ENCODE data around the gene HECTD1.
"Not testable (repeated sequence)": the region's sequence is repeated elsewhere in the genome, so short reads cannot be mapped to it uniquely, and the experiment has no call there.

The HECTD1 gene

DNA sequence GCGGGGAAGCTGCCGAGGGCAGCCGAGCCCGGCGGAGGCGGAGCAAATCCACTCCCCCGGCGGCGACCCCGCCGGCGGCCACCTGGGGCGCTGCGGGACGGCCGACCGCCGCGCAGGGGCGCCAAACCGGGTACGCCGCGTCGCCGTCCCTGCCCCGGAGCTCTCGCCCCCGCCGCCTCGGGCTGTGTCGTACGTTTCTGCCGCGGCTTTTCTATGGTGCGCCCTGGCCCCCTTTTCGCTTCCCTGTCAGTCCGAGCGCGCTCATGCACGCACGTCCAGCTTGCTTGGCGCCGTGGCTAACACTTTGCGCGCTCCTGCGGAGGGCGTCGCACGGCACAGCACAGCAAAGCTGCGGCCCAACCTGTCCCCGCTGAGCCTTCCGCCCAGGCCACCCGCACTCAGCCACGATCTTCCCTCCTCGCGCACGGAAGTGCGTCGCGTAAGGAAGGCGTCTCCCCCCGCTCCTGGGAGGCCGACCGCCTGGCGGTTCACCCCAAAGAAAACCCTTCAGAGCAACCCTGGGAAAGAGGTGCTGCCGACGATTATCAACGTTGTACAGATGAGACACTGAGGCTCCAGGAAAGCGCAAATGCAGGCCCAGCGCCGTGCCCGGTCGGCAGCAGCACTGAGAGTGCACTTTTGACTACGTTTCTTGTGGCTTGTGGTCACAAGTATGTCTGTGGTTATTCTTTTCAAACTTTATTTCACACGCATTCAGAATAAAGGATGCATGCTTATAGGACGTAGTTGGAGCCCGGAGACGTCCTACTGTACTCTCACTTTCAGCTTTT is at the start of gene HECTD1:
TSS of gene HECTD1 (minus strand) at position 39 of the 791 bp plus-strand sequence. CDS start 1,857 bp downstream, outside the sequence.
- peak; percentile 54 for DNase-seq (ENCODE audit: low read depth)

DNA sequence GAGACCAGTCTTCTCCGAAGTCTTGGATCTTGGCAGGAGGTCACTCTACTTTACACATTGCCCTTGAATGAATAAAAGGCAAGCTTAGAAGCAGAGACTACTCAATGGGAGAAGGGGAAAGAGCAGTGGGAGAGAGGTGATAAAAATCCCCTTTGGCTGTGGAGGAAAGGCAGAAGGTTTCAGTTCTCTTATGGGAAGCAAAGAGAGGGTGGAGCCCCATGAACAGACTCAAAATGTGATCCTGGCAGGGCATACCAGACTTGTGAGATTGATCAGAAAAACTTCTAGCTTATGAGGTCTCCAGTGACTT is 49.6 kb upstream of the HECTD1 start:
- DNase-seq (ENCODE audit: low read depth), result no peak

DNA sequence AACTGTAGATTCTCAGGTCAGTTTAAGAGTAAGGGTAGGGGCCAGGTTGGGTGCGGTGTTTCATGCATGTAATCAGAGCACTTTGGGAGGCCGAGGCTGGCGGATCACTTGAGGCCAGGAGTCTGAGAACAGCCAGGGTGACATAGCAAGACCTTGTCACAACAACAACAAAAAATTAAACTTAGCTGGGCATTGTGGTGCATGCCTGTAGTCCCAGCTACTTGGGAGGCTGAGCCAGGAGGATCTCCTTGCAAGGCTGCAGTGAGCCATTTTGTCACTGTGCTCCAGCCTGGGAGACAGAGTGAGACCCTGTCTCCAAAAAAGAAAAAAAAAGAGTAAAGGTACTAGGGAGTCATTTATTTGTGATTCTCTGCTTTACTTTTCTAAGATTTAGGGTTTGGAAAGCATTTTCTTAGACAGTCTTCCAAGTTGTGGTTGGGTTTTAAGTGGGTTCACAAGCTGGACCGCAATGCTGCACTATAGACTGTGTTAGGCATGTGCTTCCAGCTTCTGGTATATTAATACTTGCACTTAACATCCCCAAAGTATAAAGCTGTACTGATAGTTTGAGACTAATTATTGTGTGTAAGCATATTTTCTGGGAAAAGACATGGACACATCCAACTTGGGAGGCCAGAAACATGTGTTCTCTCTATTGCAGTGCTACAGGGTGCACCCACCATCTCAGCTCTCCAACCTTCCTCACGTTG is 49.1 kb upstream of the HECTD1 start:
- no peak for DNase-seq (ENCODE audit: low read depth)

DNA sequence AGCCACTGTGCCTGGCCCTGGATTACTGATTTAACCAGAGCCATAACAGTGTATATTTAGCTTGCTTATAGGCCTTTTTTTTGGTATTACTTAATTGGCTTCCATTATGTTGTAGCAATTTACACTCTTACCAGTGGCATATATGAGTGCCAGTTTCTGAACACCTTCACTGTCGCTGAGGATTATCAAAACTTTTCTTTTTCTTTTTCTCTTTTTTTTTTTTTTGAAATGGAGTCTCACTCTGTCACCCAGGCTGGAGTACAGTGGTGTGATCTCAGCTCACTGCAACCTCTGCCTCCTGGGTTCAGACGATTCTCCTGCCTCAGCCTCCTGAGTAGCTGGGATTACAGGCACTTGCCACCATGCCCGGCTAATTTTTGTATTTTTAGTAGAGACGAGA is 48.3 kb upstream of the HECTD1 start:
- DNase-seq (ENCODE audit: low read depth), result not testable (repeated sequence)

DNA sequence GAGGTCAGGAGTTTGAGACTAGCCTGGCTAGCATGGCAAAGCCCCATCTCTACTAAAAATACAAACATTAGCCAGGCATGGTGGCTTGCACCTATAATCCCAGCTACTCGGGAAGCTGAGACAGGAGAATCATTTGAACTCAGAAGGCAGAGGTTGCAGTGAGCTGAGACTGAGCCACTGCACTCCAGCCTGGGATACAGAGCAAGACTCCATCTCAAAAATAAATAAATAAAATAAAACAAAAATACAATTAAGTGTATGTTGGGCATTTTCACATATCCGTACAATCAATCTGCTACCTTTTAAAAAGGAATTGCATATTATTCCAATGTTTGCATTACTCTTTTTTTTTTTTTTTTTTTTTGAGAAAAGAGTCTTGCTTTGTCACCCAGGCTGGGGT is 47.7 kb upstream of the HECTD1 start:
- DNase-seq (ENCODE audit: low read depth), result no peak

DNA sequence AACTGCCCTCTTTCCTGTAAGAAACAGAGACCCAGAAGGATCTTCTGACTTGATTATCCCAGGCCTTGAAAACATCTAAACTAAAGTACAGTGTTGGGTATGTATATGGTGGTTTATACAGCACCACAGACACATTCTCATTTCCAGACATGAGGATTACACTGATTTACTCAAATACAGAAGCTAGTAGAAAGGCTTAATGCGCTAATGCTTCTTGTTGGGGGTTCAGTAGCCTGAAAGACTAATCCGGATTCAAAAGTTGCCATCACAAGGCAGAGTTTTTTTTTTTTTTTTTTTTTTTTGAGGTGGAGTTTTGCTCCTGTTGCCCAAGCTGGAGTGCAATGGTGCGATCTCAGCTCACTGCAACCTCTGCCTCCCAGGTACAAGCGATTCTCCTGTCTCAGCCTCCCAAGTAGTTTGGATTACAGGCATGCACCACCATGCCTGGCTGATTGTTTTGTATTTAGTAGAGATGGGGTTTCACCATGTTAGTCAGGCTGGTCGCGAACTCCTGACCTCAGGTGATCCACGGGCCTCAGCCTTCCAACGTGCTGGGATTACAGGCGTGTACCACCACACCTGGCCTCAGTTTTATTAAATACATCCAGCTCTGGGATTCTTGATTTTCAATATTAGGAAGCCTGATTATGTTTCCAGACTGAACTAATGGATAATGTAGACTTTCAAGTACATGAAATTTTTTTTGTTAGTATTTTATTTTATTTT is 46.3 kb upstream of the HECTD1 start:
- DNase-seq (ENCODE audit: low read depth), result no peak

DNA sequence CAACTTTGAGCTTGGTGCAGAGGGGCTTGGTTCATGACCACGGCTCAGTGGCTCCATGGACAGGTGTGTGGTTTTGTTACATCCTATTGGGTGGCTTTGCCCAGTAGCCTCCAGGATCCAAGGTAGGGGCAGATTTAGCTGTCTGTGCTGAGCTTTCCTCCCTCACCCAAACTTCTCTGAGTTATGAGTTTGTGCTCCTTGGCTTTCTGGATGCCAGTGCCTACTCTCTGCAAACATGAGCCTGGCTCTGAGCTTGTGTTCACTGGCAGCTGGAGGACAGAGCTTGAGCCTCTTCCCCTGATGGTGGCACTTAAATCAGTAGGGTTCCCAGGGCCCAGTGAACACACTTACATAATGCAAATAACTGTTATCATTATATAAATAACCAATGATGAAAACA is 45.3 kb upstream of the HECTD1 start:
- no peak for DNase-seq (ENCODE audit: low read depth)

DNA sequence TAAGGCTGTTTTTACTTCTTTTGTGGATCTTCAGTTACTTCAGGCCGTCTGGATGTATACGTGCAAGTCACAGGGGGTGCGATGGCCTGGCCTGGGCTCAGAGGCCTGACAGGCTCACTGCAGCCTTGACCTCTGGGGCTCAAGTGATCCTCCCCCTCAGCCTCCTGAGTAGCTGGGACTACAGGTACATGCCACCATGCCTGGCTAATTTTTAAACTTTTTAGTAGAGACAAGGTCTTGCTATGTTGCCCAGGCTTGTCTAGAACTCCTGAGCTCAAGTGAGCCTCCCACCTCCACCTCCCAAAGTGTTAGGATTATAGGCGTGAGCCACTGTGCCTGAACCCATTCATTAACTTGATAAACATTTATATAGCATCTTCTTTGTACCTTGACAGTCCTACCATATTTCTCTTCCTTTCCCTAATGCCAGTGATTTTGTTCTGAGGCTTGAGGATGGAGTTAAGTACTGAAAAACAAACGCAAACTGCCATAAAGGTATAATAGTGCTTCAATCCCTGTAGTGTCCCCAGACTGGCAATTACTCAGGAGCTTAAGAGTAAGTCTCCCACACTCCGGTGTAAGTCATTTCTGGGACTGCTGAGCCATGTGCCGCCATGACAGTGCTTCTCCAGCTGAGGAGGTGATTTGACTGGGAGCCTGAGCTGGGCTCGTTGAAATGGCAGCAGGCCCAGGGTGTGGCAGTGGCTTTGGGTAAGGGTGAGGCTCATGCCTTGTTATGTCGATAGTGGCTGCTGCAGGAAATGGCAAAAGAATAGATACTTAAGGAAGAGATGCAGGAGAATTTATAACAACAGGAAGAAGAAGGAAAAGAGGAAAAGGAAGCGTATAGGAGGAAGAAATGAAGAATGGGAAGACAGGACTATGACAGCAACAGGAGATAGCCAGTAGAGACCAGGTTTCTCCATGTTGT is 43.7 kb upstream of the HECTD1 start:
- DNase-seq (ENCODE audit: low read depth), result no peak

DNA sequence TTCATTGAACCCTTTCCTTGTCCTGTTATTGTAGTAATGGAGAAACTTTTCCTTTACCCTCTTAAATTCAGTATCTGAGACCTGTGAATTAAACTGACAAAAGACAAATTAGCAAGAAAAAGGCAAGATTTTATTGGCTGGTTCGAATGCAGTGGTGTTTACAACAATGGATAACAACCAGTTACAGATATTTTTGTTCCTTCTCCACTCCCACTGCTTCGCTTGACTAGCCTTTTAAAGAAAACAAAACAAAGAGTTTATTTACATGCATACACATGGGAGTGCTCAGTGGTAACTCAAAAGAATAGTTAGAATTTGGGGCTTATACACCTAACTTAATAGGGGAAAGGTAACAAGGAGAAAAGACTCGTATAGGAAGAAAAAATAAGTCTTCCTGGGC is 37.0 kb upstream of the HECTD1 start:
- DNase-seq (ENCODE audit: low read depth), result no peak

DNA sequence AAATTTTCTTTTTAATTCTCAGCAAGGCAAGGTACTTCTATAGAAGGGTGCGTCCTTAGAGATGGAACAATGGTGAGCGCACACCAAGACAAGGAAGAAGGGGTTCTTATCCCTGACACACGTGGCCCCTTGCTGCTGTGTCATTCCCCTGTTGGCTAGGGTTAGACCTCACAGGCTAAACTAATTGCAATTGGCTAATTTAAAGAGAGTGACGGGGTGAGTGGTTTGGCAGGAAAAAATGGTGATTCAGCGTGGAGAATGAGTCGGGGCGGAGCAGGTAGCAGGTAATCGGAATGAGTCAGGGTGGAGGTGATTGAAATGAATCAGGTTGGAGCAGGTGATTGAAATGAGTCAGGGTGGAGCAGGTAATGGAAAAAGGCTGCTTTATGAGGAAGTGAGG is 36.3 kb upstream of the HECTD1 start:
- no peak for DNase-seq (ENCODE audit: low read depth)

DNA sequence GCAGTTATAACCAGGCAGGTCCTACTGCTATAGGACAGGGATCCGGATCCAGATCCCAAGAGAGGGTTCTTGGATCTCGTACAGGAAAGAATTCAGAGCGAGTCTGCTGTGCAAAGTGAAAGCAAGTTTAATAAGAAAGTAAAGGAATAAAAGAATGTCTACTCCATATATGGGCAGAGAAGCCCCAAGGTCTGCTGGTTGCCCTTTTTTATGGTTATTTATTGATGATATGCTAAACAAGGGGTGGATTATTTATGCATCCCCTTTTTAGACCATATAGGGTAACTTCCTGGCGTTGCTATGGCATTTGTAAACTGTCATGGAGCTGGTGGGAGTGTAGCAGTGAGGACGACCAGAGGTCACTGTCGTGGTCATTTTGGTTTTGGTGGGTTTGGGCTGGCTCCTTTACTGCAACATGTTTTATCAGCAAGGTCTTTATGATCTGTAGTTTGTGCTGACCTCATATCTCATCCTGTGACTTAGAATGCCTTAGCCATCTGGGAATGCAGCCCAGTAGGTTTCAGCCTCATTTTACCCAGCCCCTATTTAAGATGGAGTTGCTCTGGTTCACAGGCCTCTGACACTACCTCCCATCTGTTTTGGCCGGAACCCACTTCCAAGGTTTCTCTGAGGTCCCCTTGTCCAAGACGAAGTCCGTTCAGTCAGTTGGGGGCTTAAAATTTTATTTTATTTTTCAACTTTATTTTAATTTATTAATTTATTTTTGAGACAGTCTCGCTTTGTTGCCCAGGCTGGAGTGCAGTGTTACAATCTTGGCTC is 34.8 kb upstream of the HECTD1 start:
- DNase-seq (ENCODE audit: low read depth), result not testable (repeated sequence)

DNA sequence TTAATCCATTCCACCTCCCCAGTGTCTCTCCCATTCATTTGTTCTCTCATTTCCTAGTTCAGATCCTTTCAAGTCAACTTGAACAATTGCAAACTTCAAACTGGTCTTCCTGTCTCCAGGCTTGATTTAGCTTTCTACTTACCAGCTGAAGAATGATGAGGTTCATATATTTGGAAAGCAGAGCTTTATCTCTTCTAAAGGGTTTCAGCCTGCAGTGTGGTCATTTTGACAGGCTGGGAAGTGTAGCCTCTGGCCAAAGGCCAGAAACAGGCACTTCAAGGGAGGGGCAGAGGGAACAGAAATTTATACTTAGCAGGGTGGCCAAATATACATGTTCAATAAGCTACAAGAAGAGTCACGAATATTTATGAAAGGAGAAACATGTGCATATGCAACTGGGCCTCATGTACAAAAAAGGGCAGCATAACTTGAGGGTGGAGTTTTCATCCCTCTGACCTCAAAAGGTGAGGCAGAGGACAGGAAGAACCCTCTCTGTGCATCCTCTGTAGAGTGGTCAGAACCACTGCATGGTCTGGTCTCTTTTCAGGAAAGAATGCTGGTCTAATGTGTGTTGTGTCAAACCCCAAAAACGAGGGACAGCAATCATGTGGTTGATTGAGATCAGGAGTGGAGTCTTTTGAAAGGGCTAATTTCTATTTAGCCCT is 34.0 kb upstream of the HECTD1 start:
- DNase-seq (ENCODE audit: low read depth), result no peak

DNA sequence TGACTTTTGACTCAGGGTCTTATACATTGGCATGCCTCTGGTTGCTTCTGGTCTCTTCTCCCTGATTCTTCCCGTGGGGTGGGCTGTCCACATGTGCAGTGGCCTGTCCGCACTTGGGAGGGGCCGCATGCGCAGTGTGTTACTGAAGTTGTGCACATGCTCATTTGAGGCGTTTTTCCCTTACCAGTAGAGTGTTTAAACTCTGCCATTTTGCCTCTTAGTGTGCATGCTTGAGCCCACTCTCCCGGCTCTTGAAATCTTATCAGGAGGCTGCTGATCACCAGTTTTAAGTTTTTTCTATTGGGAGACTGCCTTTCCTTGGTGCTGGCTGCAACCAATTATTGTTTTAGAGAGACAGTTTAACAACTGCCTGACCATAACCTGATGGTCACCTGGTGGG is 32.1 kb upstream of the HECTD1 start:
- DNase-seq (ENCODE audit: low read depth), result no peak

DNA sequence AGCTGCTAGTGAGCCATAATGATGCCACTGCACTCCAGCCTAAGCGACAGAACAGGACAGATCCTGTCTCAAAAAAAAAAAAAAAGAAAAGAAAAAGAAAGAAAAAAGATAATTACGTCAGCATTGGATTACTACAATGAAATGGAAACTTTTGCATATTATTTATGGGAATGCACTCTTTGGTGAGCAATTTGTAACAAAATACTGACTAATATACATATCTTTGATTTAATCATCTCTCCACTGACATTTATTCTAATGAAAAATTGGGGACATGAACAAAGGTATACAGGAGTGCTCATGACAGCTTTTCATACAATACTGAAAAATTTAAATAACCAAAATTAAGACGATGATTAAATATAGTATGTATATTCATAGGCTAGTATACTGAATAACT is 27.9 kb upstream of the HECTD1 start:
- no peak for DNase-seq (ENCODE audit: low read depth)

DNA sequence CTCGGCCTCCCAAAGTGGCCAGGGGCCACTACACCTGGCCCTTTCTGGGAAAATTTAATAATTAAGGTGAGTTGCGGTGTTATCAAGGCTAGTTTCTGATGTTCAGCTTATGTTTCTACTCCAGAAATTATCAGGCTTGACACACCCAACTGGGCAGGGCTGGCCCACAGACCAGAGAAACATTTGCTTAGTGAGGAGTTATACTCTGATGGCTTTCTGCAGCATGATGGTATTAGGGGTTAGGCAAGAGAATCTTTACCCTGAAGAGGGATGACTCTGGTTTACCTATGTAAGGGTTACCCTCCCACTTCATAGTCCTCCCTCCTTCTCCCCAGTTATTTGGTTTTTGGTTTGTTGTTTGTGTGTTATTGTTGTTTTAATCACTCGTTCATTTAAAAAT is 24.5 kb upstream of the HECTD1 start:
- DNase-seq (ENCODE audit: low read depth), result no peak

DNA sequence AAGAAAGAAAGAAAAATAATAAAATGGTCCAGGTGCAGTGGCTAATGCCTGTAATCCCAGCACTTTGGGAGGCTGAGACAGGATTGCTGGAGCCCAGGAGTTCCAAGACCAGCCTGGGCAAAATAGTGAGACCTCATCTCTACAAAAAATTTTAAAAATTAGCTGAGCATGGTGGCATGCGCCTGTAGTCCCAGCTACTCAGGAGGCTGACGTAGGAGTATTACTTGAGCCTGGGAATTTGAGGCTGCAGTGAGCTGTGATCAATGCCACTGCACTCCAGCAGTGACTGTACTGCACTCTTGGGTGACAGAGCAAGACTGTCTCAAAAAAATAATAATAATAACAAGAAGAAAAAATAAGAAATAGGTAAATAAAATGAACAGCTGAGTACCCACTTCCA is 23.7 kb upstream of the HECTD1 start:
- DNase-seq (ENCODE audit: low read depth), result not testable (repeated sequence)

DNA sequence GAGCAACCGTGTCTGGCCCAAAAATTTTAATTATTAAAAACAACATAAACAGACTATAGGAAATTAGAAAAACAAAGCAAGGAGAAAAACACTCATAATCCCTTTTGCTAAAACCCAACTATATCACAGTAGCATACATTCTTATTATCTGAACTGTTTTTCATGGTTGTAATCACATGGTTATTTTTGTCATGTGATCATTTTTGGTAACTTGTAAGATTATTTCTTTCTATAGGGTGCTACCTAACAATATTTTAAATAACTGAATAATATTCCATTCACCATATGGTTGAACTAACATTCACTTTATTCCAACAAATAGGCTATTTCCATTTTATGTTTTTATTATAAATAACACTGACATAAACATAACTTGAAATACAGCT is 23.0 kb upstream of the HECTD1 start:
- no peak for DNase-seq (ENCODE audit: low read depth)

DNA sequence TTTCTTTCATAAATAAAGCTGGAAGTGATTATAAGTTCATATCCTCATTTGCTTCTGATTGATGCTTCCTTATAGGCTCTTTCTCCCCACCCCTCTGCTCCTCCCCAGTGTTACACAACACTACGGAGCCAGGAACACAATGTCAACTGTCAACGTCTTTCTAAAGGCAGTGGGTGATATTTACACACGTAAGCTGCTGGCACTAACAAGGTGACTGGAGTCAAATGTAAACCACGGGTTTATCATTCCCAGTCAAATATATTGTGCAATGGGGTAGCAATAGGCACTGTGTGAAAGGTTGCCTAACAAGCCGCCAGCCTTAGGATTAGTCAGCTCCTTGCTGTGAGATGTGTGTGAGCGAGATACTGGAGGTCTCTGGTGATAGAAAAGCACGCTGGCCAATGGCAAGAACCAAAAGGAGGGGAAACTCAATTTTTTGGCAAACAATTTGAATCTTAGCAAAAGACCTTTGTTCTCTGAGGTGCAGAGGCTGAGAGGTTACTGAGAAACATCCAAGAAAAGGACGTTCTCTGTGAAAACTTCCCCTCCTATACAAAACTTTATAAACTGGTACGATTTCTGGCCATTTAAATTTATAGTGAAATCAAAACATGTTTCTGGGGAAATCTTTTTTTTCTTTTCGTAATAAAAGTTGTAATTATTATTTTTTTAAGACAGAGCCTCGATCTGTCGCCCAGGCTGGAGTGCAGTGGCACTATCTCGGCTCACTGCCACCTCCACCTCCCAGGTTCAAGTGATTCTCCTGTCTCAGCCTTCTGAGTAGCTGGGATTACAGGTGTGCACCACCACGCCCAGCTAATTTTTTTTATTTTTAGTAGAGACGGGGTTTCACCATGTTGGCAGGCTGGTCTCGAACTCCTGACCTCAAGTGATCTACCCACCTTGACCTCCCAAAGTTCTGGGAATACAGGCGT is 22.3 kb upstream of the HECTD1 start:
- peak; percentile 91 for DNase-seq (ENCODE audit: low read depth)

DNA sequence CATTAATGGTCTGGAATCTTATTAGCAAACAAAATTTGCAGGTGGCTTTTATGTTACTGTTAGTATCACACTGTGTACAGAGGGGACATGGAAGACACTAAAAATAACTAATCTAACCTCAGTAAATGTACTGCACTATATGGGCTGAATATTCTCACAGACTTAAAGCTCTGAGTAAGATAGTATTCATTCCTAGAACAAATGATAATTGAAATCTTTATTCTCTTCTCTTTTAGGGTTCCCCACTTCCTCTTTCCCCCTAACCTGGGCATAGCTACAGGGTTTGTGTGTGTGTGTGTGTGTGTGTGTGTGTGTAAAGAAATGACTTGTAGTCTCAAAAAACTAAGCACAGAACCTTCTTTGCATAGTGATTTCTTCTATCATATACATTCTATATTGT is 21.4 kb upstream of the HECTD1 start:
- no peak for DNase-seq (ENCODE audit: low read depth)

DNA sequence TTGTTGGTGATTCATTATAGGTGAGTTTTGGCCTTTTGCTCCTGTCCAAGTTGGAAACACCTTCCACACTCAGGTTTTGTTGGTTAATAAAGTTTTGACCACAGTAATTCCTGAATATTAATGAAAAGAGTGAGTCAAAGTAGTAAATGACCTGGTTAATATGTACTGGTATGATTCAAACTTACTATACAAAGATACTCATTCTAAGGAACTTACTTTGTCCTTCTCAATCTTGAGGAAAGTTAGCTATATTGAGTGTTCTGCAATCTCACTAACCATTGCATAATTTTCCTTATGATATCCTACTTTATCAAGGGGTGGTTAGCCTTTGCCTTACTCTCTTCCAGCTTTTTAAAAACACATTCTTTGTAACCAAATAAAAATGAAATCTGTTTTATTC is 20.9 kb upstream of the HECTD1 start:
- DNase-seq (ENCODE audit: low read depth), result no peak
